ENCODE data around the gene NPAS3. TPM values are rescaled to one million over a fixed set of nuclear protein-coding genes. Genes with fewer than 3 reads are reported as not detected.

The NPAS3 gene
- total and polyA plus RNA-seq, 2 donors, result 1.0 to 1.2 TPM

- Histone ChIP-seq H3K36me3 (ENCODE audit: control insufficient read depth in 2 of 2, insufficient read depth in 2 of 2, low read length in 1 of 2) (no peaks in the 10 kb centered on the region), H3K9me3 (ENCODE audit: control insufficient read depth in 2 of 2, insufficient read depth in 1 of 2, low read length in 1 of 2) (no peaks in the 10 kb centered on the region)
- no peak for DNase-seq (ENCODE audit: low read depth in 6 of 9, low spot score in 9 of 9)
These were observed 253.2 kb downstream of the NPAS3 start for GRCh38 chr14:33191855-33192254.

GRCh38 chr14:33194551-33194950, 255.9 kb downstream of the NPAS3 start:
- H3K27ac ChIP-seq (ENCODE audit: low read depth in 1 of 2, low read length in 1 of 2), result no peak overlapping the region
- H3K4me3 ChIP-seq (ENCODE audit: low read length in 2 of 2), result no peak overlapping the region
- 98% methylated on average over 4 of the region's 4 CpGs for WGBS
- H3K9me3 ChIP-seq (ENCODE audit: control insufficient read depth in 2 of 2, insufficient read depth in 1 of 2, low read length in 1 of 2), result peaks cover 0 to 7% of the 10 kb centered on the region in 2 donors
- H3K4me1 ChIP-seq (ENCODE audit: control insufficient read depth in 2 of 2, insufficient read depth in 2 of 2, low read length in 2 of 2), result no peaks in the 10 kb centered on the region
- no peaks in the 10 kb centered on the region for H3K27me3 ChIP-seq (ENCODE audit: control insufficient read depth in 2 of 2, insufficient read depth in 1 of 2, low read length in 1 of 2)
- H3K36me3 ChIP-seq (ENCODE audit: control insufficient read depth in 2 of 2, insufficient read depth in 2 of 2, low read length in 1 of 2), result no peaks in the 10 kb centered on the region
- DNase-seq (ENCODE audit: low read depth in 6 of 9, low spot score in 9 of 9), result no peak

More at GRCh38 chr14:33191855-33192254, 253.2 kb downstream of the NPAS3 start:
- no peaks in the 10 kb centered on the region for H3K4me1 ChIP-seq (ENCODE audit: control insufficient read depth in 2 of 2, insufficient read depth in 2 of 2, low read length in 2 of 2)
- H3K27ac ChIP-seq (ENCODE audit: low read depth in 1 of 2, low read length in 1 of 2), result no peak overlapping the region
- H3K4me3 ChIP-seq (ENCODE audit: low read length in 2 of 2), result no peak overlapping the region
- no peaks in the 10 kb centered on the region for H3K27me3 ChIP-seq (ENCODE audit: control insufficient read depth in 2 of 2, insufficient read depth in 1 of 2, low read length in 1 of 2)

- WGBS, result 96% methylated on average over 25 of the region's 25 CpGs
- Histone ChIP-seq H3K9me3 (ENCODE audit: control insufficient read depth in 2 of 2, insufficient read depth in 1 of 2, low read length in 1 of 2) (peaks cover 0 to 7% of the 10 kb centered on the region in 2 donors), H3K36me3 (ENCODE audit: control insufficient read depth in 2 of 2, insufficient read depth in 2 of 2, low read length in 1 of 2) (no peaks in the 10 kb centered on the region), H3K4me3 (ENCODE audit: low read length in 2 of 2) (no peak overlapping the region), H3K4me1 (ENCODE audit: control insufficient read depth in 2 of 2, insufficient read depth in 2 of 2, low read length in 2 of 2) (no peaks in the 10 kb centered on the region), H3K27me3 (ENCODE audit: control insufficient read depth in 2 of 2, insufficient read depth in 1 of 2, low read length in 1 of 2) (no peaks in the 10 kb centered on the region), H3K27ac (ENCODE audit: low read depth in 1 of 2, low read length in 1 of 2) (no peak overlapping the region)
- no peak for DNase-seq (ENCODE audit: low read depth in 6 of 9, low spot score in 9 of 9)
These were observed 260.0 kb downstream of the NPAS3 start for GRCh38 chr14:33198684-33199083.

- WGBS, result 97% methylated on average over 2 of the region's 2 CpGs
- Histone ChIP-seq H3K9me3 (ENCODE audit: control insufficient read depth in 2 of 2, insufficient read depth in 1 of 2, low read length in 1 of 2) (peaks cover 0 to 7% of the 10 kb centered on the region in 2 donors), H3K27me3 (ENCODE audit: control insufficient read depth in 2 of 2, insufficient read depth in 1 of 2, low read length in 1 of 2) (no peaks in the 10 kb centered on the region), H3K27ac (ENCODE audit: low read depth in 1 of 2, low read length in 1 of 2) (no peak overlapping the region), H3K4me1 (ENCODE audit: control insufficient read depth in 2 of 2, insufficient read depth in 2 of 2, low read length in 2 of 2) (no peaks in the 10 kb centered on the region), H3K36me3 (ENCODE audit: control insufficient read depth in 2 of 2, insufficient read depth in 2 of 2, low read length in 1 of 2) (no peaks in the 10 kb centered on the region), H3K4me3 (ENCODE audit: low read length in 2 of 2) (no peak overlapping the region)
- no peak for DNase-seq (ENCODE audit: low read depth in 6 of 9, low spot score in 9 of 9)
These were observed 262.4 kb downstream of the NPAS3 start for GRCh38 chr14:33201116-33201515.

GRCh38 chr14:33206981-33207380, 268.3 kb downstream of the NPAS3 start:
- DNase-seq (ENCODE audit: low read depth in 6 of 9, low spot score in 9 of 9), result no peak

GRCh38 chr14:33207467-33208017, 268.9 kb downstream of the NPAS3 start:
- WGBS, result 98% methylated on average over 1 of the region's 1 CpG
- DNase-seq (ENCODE audit: low read depth in 6 of 9, low spot score in 9 of 9), result no peak
- H3K27ac ChIP-seq (ENCODE audit: low read depth in 1 of 2, low read length in 1 of 2), result no peak overlapping the region

More at GRCh38 chr14:33206981-33207380, 268.3 kb downstream of the NPAS3 start:
- Histone ChIP-seq H3K4me1 (ENCODE audit: control insufficient read depth in 2 of 2, insufficient read depth in 2 of 2, low read length in 2 of 2) (no peaks in the 10 kb centered on the region), H3K36me3 (ENCODE audit: control insufficient read depth in 2 of 2, insufficient read depth in 2 of 2, low read length in 1 of 2) (no peaks in the 10 kb centered on the region), H3K4me3 (ENCODE audit: low read length in 2 of 2) (no peak overlapping the region), H3K9me3 (ENCODE audit: control insufficient read depth in 2 of 2, insufficient read depth in 1 of 2, low read length in 1 of 2) (no peaks in the 10 kb centered on the region), H3K27me3 (ENCODE audit: control insufficient read depth in 2 of 2, insufficient read depth in 1 of 2, low read length in 1 of 2) (no peaks in the 10 kb centered on the region), H3K27ac (ENCODE audit: low read depth in 1 of 2, low read length in 1 of 2) (no peak overlapping the region)
- WGBS, result 76% methylated on average over 5 of the region's 5 CpGs

GRCh38 chr14:33210311-33210710, 271.6 kb downstream of the NPAS3 start:
- H3K36me3 ChIP-seq (ENCODE audit: control insufficient read depth in 2 of 2, insufficient read depth in 2 of 2, low read length in 1 of 2), result no peaks in the 10 kb centered on the region
- no peaks in the 10 kb centered on the region for H3K27me3 ChIP-seq (ENCODE audit: control insufficient read depth in 2 of 2, insufficient read depth in 1 of 2, low read length in 1 of 2)
- no peak overlapping the region for H3K27ac ChIP-seq (ENCODE audit: low read depth in 1 of 2, low read length in 1 of 2)
- no peak overlapping the region for H3K4me3 ChIP-seq (ENCODE audit: low read length in 2 of 2)
- DNase-seq (ENCODE audit: low read depth in 6 of 9, low spot score in 9 of 9), result peak in 2 of 9 donors; percentile 2 to 13
- no peaks in the 10 kb centered on the region for H3K4me1 ChIP-seq (ENCODE audit: control insufficient read depth in 2 of 2, insufficient read depth in 2 of 2, low read length in 2 of 2)
- H3K9me3 ChIP-seq (ENCODE audit: control insufficient read depth in 2 of 2, insufficient read depth in 1 of 2, low read length in 1 of 2), result no peaks in the 10 kb centered on the region

More at GRCh38 chr14:33207467-33208017, 268.9 kb downstream of the NPAS3 start:
- Histone ChIP-seq H3K4me1 (ENCODE audit: control insufficient read depth in 2 of 2, insufficient read depth in 2 of 2, low read length in 2 of 2) (no peaks in the 10 kb centered on the region), H3K9me3 (ENCODE audit: control insufficient read depth in 2 of 2, insufficient read depth in 1 of 2, low read length in 1 of 2) (no peaks in the 10 kb centered on the region), H3K4me3 (ENCODE audit: low read length in 2 of 2) (no peak overlapping the region), H3K27me3 (ENCODE audit: control insufficient read depth in 2 of 2, insufficient read depth in 1 of 2, low read length in 1 of 2) (no peaks in the 10 kb centered on the region), H3K36me3 (ENCODE audit: control insufficient read depth in 2 of 2, insufficient read depth in 2 of 2, low read length in 1 of 2) (no peaks in the 10 kb centered on the region)

GRCh38 chr14:33218026-33218425, 279.3 kb downstream of the NPAS3 start:
- no peaks in the 10 kb centered on the region for H3K36me3 ChIP-seq (ENCODE audit: control insufficient read depth in 2 of 2, insufficient read depth in 2 of 2, low read length in 1 of 2)
- H3K9me3 ChIP-seq (ENCODE audit: control insufficient read depth in 2 of 2, insufficient read depth in 1 of 2, low read length in 1 of 2), result no peaks in the 10 kb centered on the region
- H3K4me3 ChIP-seq (ENCODE audit: low read length in 2 of 2), result no peak overlapping the region
- WGBS, result 86% methylated on average over 2 of the region's 2 CpGs
- H3K27ac ChIP-seq (ENCODE audit: low read depth in 1 of 2, low read length in 1 of 2), result no peak overlapping the region
- no peaks in the 10 kb centered on the region for H3K4me1 ChIP-seq (ENCODE audit: control insufficient read depth in 2 of 2, insufficient read depth in 2 of 2, low read length in 2 of 2)
- no peaks in the 10 kb centered on the region for H3K27me3 ChIP-seq (ENCODE audit: control insufficient read depth in 2 of 2, insufficient read depth in 1 of 2, low read length in 1 of 2)
- DNase-seq (ENCODE audit: low read depth in 6 of 9, low spot score in 9 of 9), result no peak

GRCh38 chr14:33219957-33220356, 281.3 kb downstream of the NPAS3 start:
- DNase-seq (ENCODE audit: low read depth in 6 of 9, low spot score in 9 of 9), result no peak
- WGBS, result 95% methylated on average over 4 of the region's 4 CpGs
- H3K27me3 ChIP-seq (ENCODE audit: control insufficient read depth in 2 of 2, insufficient read depth in 1 of 2, low read length in 1 of 2), result no peaks in the 10 kb centered on the region
- no peaks in the 10 kb centered on the region for H3K4me1 ChIP-seq (ENCODE audit: control insufficient read depth in 2 of 2, insufficient read depth in 2 of 2, low read length in 2 of 2)
- no peak overlapping the region for H3K27ac ChIP-seq (ENCODE audit: low read depth in 1 of 2, low read length in 1 of 2)
- H3K9me3 ChIP-seq (ENCODE audit: control insufficient read depth in 2 of 2, insufficient read depth in 1 of 2, low read length in 1 of 2), result no peaks in the 10 kb centered on the region
- no peaks in the 10 kb centered on the region for H3K36me3 ChIP-seq (ENCODE audit: control insufficient read depth in 2 of 2, insufficient read depth in 2 of 2, low read length in 1 of 2)
- H3K4me3 ChIP-seq (ENCODE audit: low read length in 2 of 2), result no peak overlapping the region

Data from thymus (tissue), 11 donors.